ENCODE data around the gene PRSS22.

The PRSS22 gene

GRCh38 chr16:2845116-2845515 is 12.9 kb downstream of the PRSS22 start:
- Histone ChIP-seq H3K4me2 (ENCODE audit: low read depth, low read length, poor library complexity, severe bottlenecking) (no peak overlapping the region), H2AFZ (ENCODE audit: low read depth, low read length, severe bottlenecking) (no peak overlapping the region), H3K9me3 (ENCODE audit: insufficient read depth, low read length) (no peaks in the 10 kb centered on the region), H3K9me2 (replicated peaks; ENCODE audit: insufficient read depth, low read length) (no peaks in the 10 kb centered on the region), H3K27me3 (ENCODE audit: low read length) (no peaks in the 10 kb centered on the region), H3K36me3 (ENCODE audit: low read length) (no peaks in the 10 kb centered on the region), H3K9ac (ENCODE audit: low read length) (no peak overlapping the region), H4K20me1 (ENCODE audit: low read depth, low read length) (no peaks in the 10 kb centered on the region), H3K27ac (ENCODE audit: low read depth, low read length) (no peak overlapping the region), H3K4me3 (ENCODE audit: insufficient read depth, low read length, poor library complexity, severe bottlenecking) (no peak overlapping the region), H3F3A (ENCODE audit: insufficient read depth) (no peaks in the 10 kb centered on the region), H3K79me2 (ENCODE audit: insufficient read depth, low read length) (no peaks in the 10 kb centered on the region)
- TF ChIP-seq EZH2phosphoT487 (conservative IDR thresholded peaks at IDR 0.05; ENCODE audit: low read length) = no peak
- TF ChIP-seq, protein P1, sequence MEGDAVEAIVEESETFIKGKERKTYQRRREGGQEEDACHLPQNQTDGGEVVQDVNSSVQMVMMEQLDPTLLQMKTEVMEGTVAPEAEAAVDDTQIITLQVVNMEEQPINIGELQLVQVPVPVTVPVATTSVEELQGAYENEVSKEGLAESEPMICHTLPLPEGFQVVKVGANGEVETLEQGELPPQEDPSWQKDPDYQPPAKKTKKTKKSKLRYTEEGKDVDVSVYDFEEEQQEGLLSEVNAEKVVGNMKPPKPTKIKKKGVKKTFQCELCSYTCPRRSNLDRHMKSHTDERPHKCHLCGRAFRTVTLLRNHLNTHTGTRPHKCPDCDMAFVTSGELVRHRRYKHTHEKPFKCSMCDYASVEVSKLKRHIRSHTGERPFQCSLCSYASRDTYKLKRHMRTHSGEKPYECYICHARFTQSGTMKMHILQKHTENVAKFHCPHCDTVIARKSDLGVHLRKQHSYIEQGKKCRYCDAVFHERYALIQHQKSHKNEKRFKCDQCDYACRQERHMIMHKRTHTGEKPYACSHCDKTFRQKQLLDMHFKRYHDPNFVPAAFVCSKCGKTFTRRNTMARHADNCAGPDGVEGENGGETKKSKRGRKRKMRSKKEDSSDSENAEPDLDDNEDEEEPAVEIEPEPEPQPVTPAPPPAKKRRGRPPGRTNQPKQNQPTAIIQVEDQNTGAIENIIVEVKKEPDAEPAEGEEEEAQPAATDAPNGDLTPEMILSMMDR (IDR thresholded peaks at IDR 0.05; ENCODE audit: insufficient read depth, low read length, poor library complexity, severe bottlenecking) = no peak

DNA sequence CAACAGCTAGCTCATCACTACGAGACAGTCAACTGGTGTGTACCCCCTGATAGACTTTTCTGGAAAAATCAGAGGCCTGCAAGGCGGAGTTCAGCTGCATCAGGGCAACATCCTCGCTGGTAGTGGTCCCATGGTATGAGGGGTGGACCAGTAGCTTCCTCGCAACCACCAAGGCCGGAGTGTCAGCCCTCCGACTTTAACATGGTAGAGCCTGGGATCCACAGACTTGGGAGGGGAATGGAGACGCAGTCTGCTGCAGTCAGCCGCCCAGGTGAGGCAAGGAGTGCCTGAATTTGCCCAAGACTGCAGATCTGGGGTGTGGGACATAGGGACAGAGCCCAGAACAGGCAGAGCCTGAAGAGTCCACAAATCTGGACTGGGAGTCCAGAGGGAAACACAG is 14.4 kb downstream of the PRSS22 start:
- Histone ChIP-seq H3K4me2 (ENCODE audit: low read depth, low read length, poor library complexity, severe bottlenecking) (no peak overlapping the region), H4K20me1 (ENCODE audit: low read depth, low read length) (no peaks in the 10 kb centered on the region), H3K9ac (ENCODE audit: low read length) (no peak overlapping the region), H3K36me3 (ENCODE audit: low read length) (no peaks in the 10 kb centered on the region), H3K9me3 (ENCODE audit: insufficient read depth, low read length) (no peaks in the 10 kb centered on the region), H3F3A (ENCODE audit: insufficient read depth) (no peaks in the 10 kb centered on the region), H2AFZ (ENCODE audit: low read depth, low read length, severe bottlenecking) (no peak overlapping the region), H3K4me3 (ENCODE audit: insufficient read depth, low read length, poor library complexity, severe bottlenecking) (no peak overlapping the region), H3K9me2 (replicated peaks; ENCODE audit: insufficient read depth, low read length) (no peaks in the 10 kb centered on the region), H3K27me3 (ENCODE audit: low read length) (no peaks in the 10 kb centered on the region), H3K27ac (ENCODE audit: low read depth, low read length) (no peak overlapping the region), H3K79me2 (ENCODE audit: insufficient read depth, low read length) (no peaks in the 10 kb centered on the region)
- TF ChIP-seq, protein P1 (IDR thresholded peaks at IDR 0.05; ENCODE audit: insufficient read depth, low read length, poor library complexity, severe bottlenecking) = no peak
- no peak for TF ChIP-seq EZH2phosphoT487 (conservative IDR thresholded peaks at IDR 0.05; ENCODE audit: low read length)

GRCh38 chr16:2842340-2843000 is 15.5 kb downstream of the PRSS22 start:
- no peaks in the 10 kb centered on the region for H4K20me1 ChIP-seq (ENCODE audit: low read depth, low read length)
- no peak overlapping the region for H3K4me2 ChIP-seq (ENCODE audit: low read depth, low read length, poor library complexity, severe bottlenecking)
- no peaks in the 10 kb centered on the region for H3K79me2 ChIP-seq (ENCODE audit: insufficient read depth, low read length)
- TF ChIP-seq, protein P1 (IDR thresholded peaks at IDR 0.05; ENCODE audit: insufficient read depth, low read length, poor library complexity, severe bottlenecking) = peak; percentile 42
- TF ChIP-seq EZH2phosphoT487 (conservative IDR thresholded peaks at IDR 0.05; ENCODE audit: low read length) = no peak
- no peak overlapping the region for H2AFZ ChIP-seq (ENCODE audit: low read depth, low read length, severe bottlenecking)
- H3F3A ChIP-seq (ENCODE audit: insufficient read depth) = no peaks in the 10 kb centered on the region
- no peaks in the 10 kb centered on the region for H3K9me3 ChIP-seq (ENCODE audit: insufficient read depth, low read length)
- H3K4me3 ChIP-seq (ENCODE audit: insufficient read depth, low read length, poor library complexity, severe bottlenecking) = no peak overlapping the region
- no peak overlapping the region for H3K27ac ChIP-seq (ENCODE audit: low read depth, low read length)
- H3K36me3 ChIP-seq (ENCODE audit: low read length) = no peaks in the 10 kb centered on the region
- H3K27me3 ChIP-seq (ENCODE audit: low read length) = no peaks in the 10 kb centered on the region
- no peaks in the 10 kb centered on the region for H3K9me2 ChIP-seq (replicated peaks; ENCODE audit: insufficient read depth, low read length)
- H3K9ac ChIP-seq (ENCODE audit: low read length) = no peak overlapping the region

All from SU-DHL-6 (cell line).